Naive thymus-derived CD4-positive, alpha-beta T cell (primary cell): ENCODE results near the gene ATP9A. TPM values are rescaled to one million over a fixed set of nuclear protein-coding genes. Genes with fewer than 3 reads are reported as not detected.

ENCODE experiments used
- ATAC-seq: fragments of 150-1000 bp; cut with Tn5 transposase; 2 replicates; pipeline ENCODE4 v1.10.0; 2021; ENCODE audit warnings: mild to moderate bottlenecking, moderate library complexity
- CTCF ChIA-PET: fragments of 350-600 bp; sonication (Branson Sonifier 250); formaldehyde crosslinking; loops from one replicate; lab custom pipeline; 2021; ENCODE audit warnings: antibody characterized with exemption; lab: Charles Lee
- POLR2A ChIA-PET: fragments of 350-600 bp; sonication (Branson Sonifier 250); formaldehyde crosslinking; loops from one replicate; lab custom pipeline; 2021; ENCODE audit warnings: antibody characterized with exemption, inconsistent platforms; lab: Charles Lee
- DNase-seq, 9 donors: peaks; one replicate each; pipeline versions ENCODE4 v3.0.0 to v3.0.0-alpha.2; 2020 to 2022; ENCODE audit warnings: mixed read lengths in 1 of 9
- H3K27ac ChIP-seq: one replicate; pipeline ENCODE4 v1.7.0; 2013; ENCODE audit warnings: mild to moderate bottlenecking, low read depth, low read length, moderate library complexity
- H3K27me3 ChIP-seq, 2 donors: one replicate each; pipeline ENCODE4 v1.7.0; 2013; ENCODE audit warnings: low read length in 2 of 2, mild to moderate bottlenecking in 2 of 2, moderate library complexity in 2 of 2; ENCODE audit not compliant: control insufficient read depth in 2 of 2, insufficient read depth in 2 of 2
- H3K36me3 ChIP-seq, 3 experiments: 1 replicate in 2 of 3; 2 replicates in 1 of 3; pipeline ENCODE4 v1.7.0; 2013; ENCODE audit warnings: low read length in 3 of 3, mild to moderate bottlenecking in 3 of 3, moderate library complexity in 1 of 3; ENCODE audit not compliant: insufficient read depth in 3 of 3, control insufficient read depth in 2 of 3
- H3K4me1 ChIP-seq, 2 donors: one replicate each; pipeline ENCODE4 v1.7.0; 2013; ENCODE audit warnings: low read length in 2 of 2, mild to moderate bottlenecking in 2 of 2, moderate library complexity in 1 of 2; ENCODE audit not compliant: control insufficient read depth in 2 of 2, insufficient read depth in 2 of 2
- H3K4me3 ChIP-seq: 2 replicates; pipeline ENCODE4 v1.7.0; 2013; ENCODE audit warnings: mild to moderate bottlenecking, low read length
- H3K9me3 ChIP-seq, 3 experiments: 1 replicate in 2 of 3; 2 replicates in 1 of 3; pipeline ENCODE4 v1.7.0; 2013; ENCODE audit warnings: low read length in 3 of 3; ENCODE audit not compliant: control insufficient read depth in 2 of 3
- H3K27ac Mint-ChIP-seq, 9 donors: one replicate each; pipeline ENCODE4 v1.8.0; 2020 to 2022; ENCODE audit warnings: mixed read lengths in 9 of 9, mild to moderate bottlenecking in 8 of 9, moderate library complexity in 5 of 9, inconsistent platforms in 2 of 9
- H3K27me3 Mint-ChIP-seq, 5 donors: one replicate each; pipeline ENCODE4 v1.8.0; 2021 to 2022; ENCODE audit warnings: mixed read lengths in 5 of 5, mild to moderate bottlenecking in 1 of 5
- H3K36me3 Mint-ChIP-seq, 5 donors: one replicate each; pipeline ENCODE4 v1.8.0; 2020 to 2022; ENCODE audit warnings: mixed read lengths in 5 of 5, mild to moderate bottlenecking in 3 of 5, inconsistent platforms in 1 of 5
- H3K4me1 Mint-ChIP-seq, 7 donors: one replicate each; pipeline ENCODE4 v1.8.0; 2020 to 2022; ENCODE audit warnings: mixed read lengths in 7 of 7, mild to moderate bottlenecking in 3 of 7, inconsistent platforms in 1 of 7
- H3K4me3 Mint-ChIP-seq, 10 donors: one replicate each; pipeline ENCODE4 v1.8.0; 2020 to 2022; ENCODE audit warnings: mild to moderate bottlenecking in 10 of 10, mixed read lengths in 10 of 10, moderate library complexity in 6 of 10, inconsistent platforms in 2 of 10
- H3K9me3 Mint-ChIP-seq, 11 donors: one replicate each; pipeline ENCODE4 v1.8.0; 2020 to 2022; ENCODE audit warnings: mixed read lengths in 11 of 11, mild to moderate bottlenecking in 4 of 11, inconsistent platforms in 1 of 11, moderate library complexity in 1 of 11
- intact Hi-C, 2 donors: fragments of 100-400 bp; cut with micrococcal nuclease; formaldehyde crosslinking; loops; one replicate each; pipeline ENCODE4 v1.15.1; 2023
- polyA plus RNA-seq, 2 donors: library from polyadenylated mRNA; unstranded; fragments of 300-500 nt; fragmentation: Illumina TruSeq; gene quantifications; one replicate each; pipeline ENCODE4 v1.2.3, GENCODE V29; 2021
- total RNA-seq, 6 experiments: library from RNA in 5 of 6; stranded (reverse) in 5 of 6; gene quantifications; 1 replicate in 5 of 6; 2 replicates in 1 of 6; pipeline ENCODE4 v1.2.3 and lab custom pipeline; 2021 to 2026

ATP9A gene
- total and polyA plus RNA-seq, 7 experiments from 2014 or later, result 0.05 to 2.0 (median 0.83) TPM; not detected in 3

DNA sequence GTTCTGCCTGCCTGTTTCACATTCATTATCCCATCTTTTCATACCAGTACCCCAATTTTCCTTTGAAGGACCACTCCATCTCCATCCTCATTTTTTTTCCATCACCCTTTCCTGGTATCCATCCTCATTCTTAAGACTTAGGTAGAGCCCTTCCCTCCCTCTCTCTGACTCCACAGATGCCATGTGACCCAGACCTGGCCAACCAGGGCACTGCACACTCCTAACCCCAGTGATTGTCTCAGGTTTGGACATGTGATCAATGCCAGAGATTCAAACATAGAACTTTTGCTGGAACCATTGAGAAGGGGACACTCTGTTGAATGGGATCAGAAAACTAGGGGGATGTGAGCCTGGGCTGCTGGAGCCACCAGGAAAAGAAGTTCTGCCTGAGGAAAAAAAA, 186.6 kb downstream of the ATP9A start:
- H3K27ac ChIP-seq, result no peak overlapping the region
- H3K4me3 Mint-ChIP-seq, result no peak overlapping the region
- ChIA-PET CTCF (no interaction called here), POLR2A (no interaction called here)
- H3K27me3 Mint-ChIP-seq, result peaks cover 0 to 6% (median 0%) of the 10 kb centered on the region in 5 donors
- H3K36me3 Mint-ChIP-seq, result peaks cover 0 to 2% (median 0%) of the 10 kb centered on the region in 5 donors
- no peak overlapping the region for H3K27ac Mint-ChIP-seq
- H3K4me1 Mint-ChIP-seq, result peaks cover 6 to 8% (median 7%) of the 10 kb centered on the region in 7 donors
- intact Hi-C loops, result no loop called here
- no peaks in the 10 kb centered on the region for H3K27me3 ChIP-seq
- no peaks in the 10 kb centered on the region for H3K9me3 ChIP-seq
- no peaks in the 10 kb centered on the region for H3K36me3 ChIP-seq
- ATAC-seq (no peak), DNase-seq (no peak)
- no peak overlapping the region for H3K4me3 ChIP-seq
- peaks cover 0 to 3% (median 0%) of the 10 kb centered on the region in 11 donors for H3K9me3 Mint-ChIP-seq
- H3K4me1 ChIP-seq, result no peaks in the 10 kb centered on the region

- ATAC-seq (no peak), DNase-seq (no peak)
- Mint-ChIP-seq H3K4me3 (no peak overlapping the region), H3K27me3 (peaks cover 0 to 6% (median 0%) of the 10 kb centered on the region in 5 donors), H3K36me3 (no peaks in the 10 kb centered on the region), H3K27ac (no peak overlapping the region), H3K4me1 (no peaks in the 10 kb centered on the region), H3K9me3 (peaks cover 0 to 4% (median 0%) of the 10 kb centered on the region in 11 donors)
- intact Hi-C loops, result no loop called here
- POLR2A ChIA-PET, result interaction anchor here (0.5 kb wide), 1 partner anchor 1799 kb away, joined by 3 read pairs; no protein-coding TSS in a partner anchor
- Histone ChIP-seq H3K27ac (no peak overlapping the region), H3K9me3 (no peaks in the 10 kb centered on the region), H3K4me1 (no peaks in the 10 kb centered on the region), H3K27me3 (no peaks in the 10 kb centered on the region), H3K36me3 (no peaks in the 10 kb centered on the region), H3K4me3 (no peak overlapping the region)
- CTCF ChIA-PET, result no interaction called here
These were observed 189.1 kb downstream of the ATP9A start for GRCh38 chr20:51579137-51579536.

- Mint-ChIP-seq H3K9me3 (peaks cover 0 to 4% (median 0%) of the 10 kb centered on the region in 11 donors), H3K4me3 (no peak overlapping the region), H3K27ac (no peak overlapping the region), H3K36me3 (no peaks in the 10 kb centered on the region), H3K4me1 (no peaks in the 10 kb centered on the region), H3K27me3 (peaks cover 0 to 6% (median 0%) of the 10 kb centered on the region in 5 donors)
- Histone ChIP-seq H3K9me3 (no peaks in the 10 kb centered on the region), H3K27me3 (no peaks in the 10 kb centered on the region), H3K27ac (no peak overlapping the region), H3K4me3 (no peak overlapping the region), H3K36me3 (no peaks in the 10 kb centered on the region), H3K4me1 (no peaks in the 10 kb centered on the region)
- no peak for DNase-seq
- ATAC-seq, result no peak
- CTCF ChIA-PET, result no interaction called here
- intact Hi-C loops, result no loop called here
- POLR2A ChIA-PET, result no interaction called here
These were observed 190.1 kb downstream of the ATP9A start for GRCh38 chr20:51578145-51578459.

GRCh38 chr20:51577432-51578144, 190.6 kb downstream of the ATP9A start:
- no peak overlapping the region for H3K27ac ChIP-seq
- no peaks in the 10 kb centered on the region for H3K9me3 ChIP-seq
- CTCF ChIA-PET, result no interaction called here
- Mint-ChIP-seq H3K4me3 (no peak overlapping the region), H3K36me3 (no peaks in the 10 kb centered on the region), H3K9me3 (peaks cover 0 to 4% (median 0%) of the 10 kb centered on the region in 11 donors), H3K27me3 (peaks cover 0 to 6% (median 0%) of the 10 kb centered on the region in 5 donors), H3K4me1 (no peaks in the 10 kb centered on the region), H3K27ac (no peak overlapping the region)
- DNase-seq (no peak), ATAC-seq (no peak)
- H3K27me3 ChIP-seq, result no peaks in the 10 kb centered on the region
- POLR2A ChIA-PET, result no interaction called here
- H3K4me3 ChIP-seq, result no peak overlapping the region
- no peaks in the 10 kb centered on the region for H3K4me1 ChIP-seq
- H3K36me3 ChIP-seq, result no peaks in the 10 kb centered on the region
- intact Hi-C loops, result no loop called here

DNA sequence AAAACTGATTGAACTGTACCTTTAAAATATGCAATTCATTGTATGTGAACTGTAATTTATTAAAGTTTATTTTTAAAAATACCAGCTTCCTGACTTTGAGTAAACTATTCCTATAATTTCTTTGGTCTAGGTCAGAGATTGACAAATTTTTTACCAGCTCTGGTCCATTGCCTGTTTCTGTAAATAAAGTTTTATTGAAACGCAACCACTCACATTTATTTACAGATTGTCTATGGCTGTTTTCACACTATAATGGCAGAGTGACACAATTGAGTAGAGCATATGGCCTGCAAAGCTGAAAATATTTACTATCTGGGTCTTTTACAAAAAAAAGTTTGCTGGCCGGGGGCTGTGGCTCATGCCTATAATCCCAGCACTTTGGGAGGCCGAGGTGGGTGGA, 192.7 kb downstream of the ATP9A start:
- intact Hi-C loops, result no loop called here
- peaks cover 0 to 7% (median 0%) of the 10 kb centered on the region in 11 donors for H3K9me3 Mint-ChIP-seq
- DNase-seq, result no peak
- Histone ChIP-seq H3K36me3 (no peaks in the 10 kb centered on the region), H3K9me3 (no peaks in the 10 kb centered on the region), H3K27me3 (no peaks in the 10 kb centered on the region), H3K4me1 (no peaks in the 10 kb centered on the region), H3K27ac (no peak overlapping the region), H3K4me3 (no peak overlapping the region)
- H3K36me3 Mint-ChIP-seq, result peaks cover 0 to 3% (median 0%) of the 10 kb centered on the region in 5 donors
- H3K27me3 Mint-ChIP-seq, result peaks cover 0 to 2% (median 0%) of the 10 kb centered on the region in 5 donors
- no peaks in the 10 kb centered on the region for H3K4me1 Mint-ChIP-seq
- H3K4me3 Mint-ChIP-seq, result no peak overlapping the region
- ATAC-seq, result no peak
- no peak overlapping the region for H3K27ac Mint-ChIP-seq
- ChIA-PET POLR2A (no interaction called here), CTCF (no interaction called here)

DNA sequence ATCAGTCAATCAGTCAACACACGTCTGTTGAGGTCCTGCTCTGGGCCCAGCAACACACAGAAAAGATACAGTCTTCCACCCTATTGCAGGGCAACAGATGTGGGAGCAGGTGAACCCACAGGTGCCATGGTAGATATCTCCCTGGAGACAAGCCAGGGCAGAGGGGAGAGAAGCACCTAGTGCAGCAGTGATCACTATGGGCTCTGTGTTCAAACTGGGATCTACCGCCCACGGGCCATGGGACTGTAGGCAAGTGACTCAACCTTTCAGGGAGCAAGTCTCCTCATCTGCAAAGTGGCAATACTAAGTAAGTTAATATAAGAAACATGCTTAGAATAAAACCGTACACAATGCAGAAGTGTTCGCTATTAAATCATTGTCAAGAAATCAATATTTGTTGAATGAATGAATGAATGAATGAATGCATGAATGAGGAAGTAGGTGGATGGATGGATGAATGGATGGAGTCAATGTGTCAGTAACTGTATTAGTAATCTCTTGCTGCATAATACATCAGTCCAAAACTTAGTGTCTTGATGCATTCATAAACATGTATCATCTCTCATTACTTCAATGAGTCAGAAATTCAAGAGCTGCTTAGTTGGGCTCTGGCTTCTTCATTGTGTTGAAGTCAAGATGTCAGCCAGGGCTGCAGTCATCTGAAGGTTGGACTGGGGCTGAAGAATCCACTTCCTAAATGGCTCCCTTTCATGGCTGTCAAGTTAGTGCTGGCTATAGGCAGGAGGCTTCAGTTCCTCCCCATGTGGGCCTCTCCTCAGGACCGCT, 193.7 kb downstream of the ATP9A start:
- Histone ChIP-seq H3K27ac (no peak overlapping the region), H3K27me3 (no peaks in the 10 kb centered on the region), H3K36me3 (no peaks in the 10 kb centered on the region), H3K4me1 (no peaks in the 10 kb centered on the region), H3K9me3 (no peaks in the 10 kb centered on the region), H3K4me3 (no peak overlapping the region)
- intact Hi-C loops, result no loop called here
- peaks cover 0 to 8% (median under 1%) of the 10 kb centered on the region in 11 donors for H3K9me3 Mint-ChIP-seq
- no peak overlapping the region for H3K4me3 Mint-ChIP-seq
- peaks cover 0 to 5% (median 0%) of the 10 kb centered on the region in 5 donors for H3K27me3 Mint-ChIP-seq
- ATAC-seq, result no peak
- ChIA-PET CTCF (no interaction called here), POLR2A (no interaction called here)
- no peak for DNase-seq
- H3K36me3 Mint-ChIP-seq, result peaks cover 0 to 3% (median 0%) of the 10 kb centered on the region in 5 donors
- H3K4me1 Mint-ChIP-seq, result no peaks in the 10 kb centered on the region
- no peak overlapping the region for H3K27ac Mint-ChIP-seq
